ENCODE measurements around the gene GORASP1.

GORASP1 gene

DNA sequence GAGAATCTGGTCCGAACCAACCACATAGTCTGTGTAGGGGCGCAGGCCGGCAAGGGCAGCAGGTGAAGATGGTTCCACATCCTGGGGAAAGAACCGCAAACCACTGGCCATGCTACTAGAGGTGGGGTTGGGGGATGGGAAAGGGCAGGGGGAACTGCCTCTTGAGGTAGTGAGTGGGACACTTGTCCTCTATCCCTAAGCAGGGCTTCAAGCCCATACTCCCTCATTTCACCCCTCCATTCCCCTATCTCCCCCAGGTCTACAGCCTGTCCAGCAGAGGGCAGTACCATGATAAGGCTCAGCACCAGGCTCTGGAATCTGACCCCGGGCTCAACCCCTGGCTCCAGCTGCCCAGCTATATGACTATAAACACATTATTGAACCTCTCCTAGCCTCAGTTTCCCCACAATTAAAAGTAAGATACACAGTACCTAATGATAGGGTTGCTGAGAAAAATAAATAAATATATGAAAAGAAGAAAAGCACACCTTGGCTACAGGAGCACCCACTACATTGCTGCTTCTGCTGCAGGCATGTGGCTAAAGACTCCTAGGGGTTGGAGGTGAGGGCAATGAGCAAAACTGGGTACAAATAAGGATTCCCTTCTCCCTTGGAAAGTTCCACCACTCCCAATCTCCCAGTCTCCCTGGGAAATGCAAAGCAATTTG, 6.3 kb downstream of the GORASP1 start:
- no peak for DNase-seq

DNA sequence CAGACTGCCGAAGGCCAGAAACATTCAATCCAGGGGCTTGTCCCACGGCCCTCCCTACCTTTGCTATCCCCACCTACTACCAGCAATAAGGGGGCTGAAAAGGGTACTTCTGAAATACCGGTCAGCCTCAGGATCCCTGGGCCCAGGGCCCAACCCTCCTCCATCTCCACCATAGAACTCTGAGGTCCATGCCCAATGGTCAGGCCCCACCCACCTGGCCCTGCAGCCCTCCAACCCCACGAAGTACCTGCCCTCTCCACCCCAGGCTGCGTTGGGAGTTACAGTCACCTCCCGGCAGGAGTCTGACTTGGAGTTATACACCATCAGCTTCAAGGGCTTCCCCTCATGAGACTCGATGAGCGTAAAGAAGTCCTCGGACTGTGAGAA, 6.9 kb downstream of the GORASP1 start:
- DNase-seq: no peak

DNA sequence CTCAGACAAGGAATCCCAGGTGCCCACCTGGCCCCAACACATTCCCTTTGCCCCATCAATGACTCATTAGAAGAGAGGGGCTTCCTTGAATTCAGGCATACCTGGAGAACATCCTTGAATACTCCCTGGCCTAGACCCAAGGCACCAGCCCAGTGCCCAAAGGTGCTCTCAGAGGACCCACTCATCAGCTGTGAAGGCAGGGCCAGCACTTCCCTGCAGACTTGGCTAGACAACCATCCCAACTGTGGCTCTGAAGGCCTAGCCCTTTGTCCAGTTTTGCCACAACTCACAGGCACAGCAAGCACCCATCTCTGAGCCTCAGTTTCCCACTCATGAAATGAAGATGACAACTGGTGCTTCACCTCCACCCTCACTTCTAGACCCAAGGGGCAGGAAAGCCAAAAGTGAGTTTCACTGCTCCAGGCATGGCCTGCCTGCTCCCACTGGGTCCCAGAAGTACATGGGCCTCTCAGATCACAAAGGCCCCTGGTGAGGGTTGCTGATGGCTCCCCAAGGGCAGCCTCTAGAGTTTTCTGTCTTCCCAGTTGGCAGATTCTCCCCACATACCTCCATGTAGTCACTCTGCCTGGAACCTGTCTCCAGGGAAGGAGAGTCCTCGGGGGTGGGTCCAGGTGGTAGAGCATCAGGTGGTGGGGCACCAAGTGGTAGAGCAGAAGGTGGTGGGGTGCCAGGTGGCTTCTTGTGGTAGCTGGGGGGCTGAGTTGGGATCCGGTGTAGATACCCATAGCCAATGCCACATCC, 7.5 kb downstream of the GORASP1 start:
- no peak for DNase-seq

DNA sequence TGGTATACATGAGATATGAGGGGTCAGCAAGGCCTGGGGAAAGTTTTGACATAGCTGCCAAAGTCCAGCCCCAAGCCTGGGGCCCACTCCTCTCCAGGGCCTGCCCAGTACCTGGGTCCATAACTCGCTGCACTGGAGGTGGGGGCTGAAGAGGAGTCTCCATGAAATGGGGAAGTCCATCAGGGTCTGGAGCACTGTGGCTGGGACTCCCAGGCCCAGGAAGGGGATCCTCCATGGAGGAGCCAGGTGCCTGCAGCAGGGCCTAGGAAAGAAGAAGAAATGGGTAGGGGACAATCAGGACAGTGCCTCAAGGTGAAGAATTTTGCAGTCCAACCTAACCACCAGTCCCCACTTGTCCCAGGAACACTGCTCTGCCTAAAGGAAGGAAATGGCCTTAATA, 8.2 kb downstream of the GORASP1 start:
- no peak for DNase-seq

DNA sequence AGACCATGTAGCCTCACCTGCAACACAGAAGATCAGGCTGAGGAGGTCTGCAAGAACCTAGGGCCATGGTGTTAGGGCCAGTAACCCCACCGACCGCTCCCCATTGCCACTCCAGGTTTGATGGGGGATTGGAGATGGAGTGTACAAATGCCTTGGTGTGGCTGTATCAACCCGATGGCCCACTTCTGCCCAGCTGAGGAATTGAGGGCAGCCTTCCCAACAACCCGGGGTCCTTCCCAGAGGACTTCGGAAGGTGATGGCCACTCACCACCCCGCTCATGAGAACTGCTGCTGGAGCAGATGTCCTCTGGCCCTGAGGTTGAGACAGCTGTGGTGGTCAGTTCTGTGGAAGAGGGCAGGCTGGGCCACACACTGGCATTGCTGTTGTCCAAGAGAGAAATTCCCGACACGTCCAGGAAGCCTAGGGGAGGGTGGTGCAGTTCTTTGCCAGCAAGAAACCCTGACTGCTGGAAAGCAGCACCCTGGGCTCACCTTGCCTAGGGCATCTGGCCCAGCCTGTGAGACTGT, 8.9 kb downstream of the GORASP1 start:
- no peak for DNase-seq

DNA sequence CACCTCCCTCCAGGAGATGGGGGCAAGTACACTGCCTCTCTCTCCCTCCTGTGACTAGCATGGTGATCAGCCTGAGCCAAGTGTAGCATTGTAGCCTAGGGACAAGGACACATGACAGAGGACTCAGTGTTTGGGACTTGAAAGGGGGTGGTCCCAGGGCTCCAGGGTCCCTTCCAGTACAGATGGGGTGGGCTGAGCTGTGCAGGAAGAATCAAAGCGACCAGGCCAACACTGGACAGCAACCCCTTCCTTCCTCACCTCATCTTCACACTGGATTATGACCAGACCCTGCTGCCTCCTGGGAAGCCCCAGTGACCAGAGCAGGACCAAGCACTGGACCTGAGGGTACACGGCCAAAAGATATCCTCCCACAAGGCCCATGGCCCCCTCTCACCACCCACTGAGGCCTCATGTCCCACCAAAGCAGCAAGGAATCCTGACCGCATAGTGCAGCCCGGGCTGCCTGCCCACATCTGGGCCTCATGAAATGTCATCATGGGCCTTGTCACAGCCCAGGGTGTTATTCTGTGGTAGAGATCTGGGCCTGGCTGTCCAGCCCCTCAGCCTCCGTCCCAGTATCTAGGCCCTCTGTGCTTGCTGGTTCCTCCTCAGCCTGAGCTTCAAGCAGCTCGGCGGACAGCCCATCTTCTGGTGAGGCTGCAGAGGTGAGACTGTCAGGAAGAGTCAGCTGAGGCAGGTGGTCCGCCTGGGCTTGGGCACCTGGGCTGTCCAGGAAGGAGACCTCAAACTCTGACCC, 9.5 kb downstream of the GORASP1 start:
- no peak for DNase-seq

DNA sequence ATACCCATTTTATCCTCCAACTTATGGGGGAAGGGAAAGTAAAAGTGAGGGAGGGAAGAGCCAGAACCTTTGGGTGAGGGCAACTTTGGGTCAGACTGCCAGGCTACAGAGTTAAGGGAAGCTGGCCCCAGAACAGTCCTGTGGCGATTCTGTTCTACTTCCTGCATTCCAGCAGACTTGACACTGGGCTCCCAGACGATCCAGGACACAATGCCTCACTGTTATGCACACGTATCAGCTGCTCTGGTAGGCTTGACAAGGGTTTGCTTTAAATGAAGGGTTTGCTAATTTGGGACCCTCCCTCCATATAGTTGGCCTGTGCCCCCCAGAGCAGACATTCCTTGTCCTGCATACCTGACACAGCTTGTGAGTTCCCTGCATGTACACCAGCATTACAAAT, 10.7 kb downstream of the GORASP1 start:
- no peak for DNase-seq

DNA sequence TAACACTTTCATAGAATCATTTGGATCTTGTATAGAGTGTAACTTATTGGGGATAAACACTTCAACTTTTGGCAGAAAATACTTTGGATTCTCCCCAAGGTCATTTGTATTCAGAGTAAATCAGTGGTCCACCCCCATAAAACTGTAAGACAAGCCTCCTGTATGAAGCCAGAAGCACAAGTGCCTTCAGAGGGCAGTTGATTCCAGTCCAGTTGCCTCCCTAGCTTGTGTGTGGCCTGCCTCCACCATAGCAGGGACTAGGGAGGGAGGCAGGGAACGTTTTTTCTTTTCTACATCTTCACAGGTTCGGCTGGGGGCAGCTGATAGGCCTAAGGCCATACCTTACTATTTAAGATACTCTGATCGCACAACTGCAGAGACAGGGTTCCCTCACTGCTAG, 11.6 kb downstream of the GORASP1 start:
- DNase-seq: no peak

DNA sequence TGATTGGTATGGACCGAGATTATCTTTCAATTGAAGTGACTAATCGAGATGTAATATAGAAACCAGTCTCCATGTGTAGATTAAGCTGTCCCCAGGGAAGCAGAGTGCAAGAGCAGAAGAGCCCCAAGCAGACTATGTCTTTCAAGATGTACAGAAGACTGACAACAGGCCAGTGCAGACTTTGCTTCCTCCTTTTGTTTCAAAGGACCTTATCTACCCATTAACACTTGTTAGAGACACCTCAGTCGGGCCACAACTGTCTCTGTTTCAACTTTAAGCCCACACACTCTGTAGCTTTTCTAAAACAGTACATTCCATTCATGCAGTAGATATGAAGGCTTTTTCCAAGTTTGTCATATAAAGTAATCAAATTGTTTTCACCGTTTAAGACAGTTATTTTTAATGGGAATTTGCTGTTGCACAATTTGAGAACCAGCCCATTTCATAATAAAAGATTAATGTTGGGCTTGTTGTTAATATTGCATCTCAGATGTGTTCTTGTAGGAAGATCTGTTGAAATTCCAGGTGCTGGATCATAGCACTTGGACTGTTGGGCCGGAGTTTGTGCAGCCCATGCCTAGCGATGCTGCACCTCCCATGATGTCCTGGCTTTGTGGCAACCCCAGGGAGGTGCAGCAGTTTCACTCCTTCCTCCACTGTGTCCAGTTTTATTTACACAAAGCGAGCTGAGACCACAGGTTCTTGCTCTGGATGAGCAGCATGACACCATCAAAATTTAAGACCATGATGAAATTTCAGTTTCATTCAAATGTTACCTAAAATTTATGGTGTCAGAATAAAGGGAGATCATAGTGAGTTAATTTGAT, 12.4 kb downstream of the GORASP1 start:
- DNase-seq: no peak

DNA sequence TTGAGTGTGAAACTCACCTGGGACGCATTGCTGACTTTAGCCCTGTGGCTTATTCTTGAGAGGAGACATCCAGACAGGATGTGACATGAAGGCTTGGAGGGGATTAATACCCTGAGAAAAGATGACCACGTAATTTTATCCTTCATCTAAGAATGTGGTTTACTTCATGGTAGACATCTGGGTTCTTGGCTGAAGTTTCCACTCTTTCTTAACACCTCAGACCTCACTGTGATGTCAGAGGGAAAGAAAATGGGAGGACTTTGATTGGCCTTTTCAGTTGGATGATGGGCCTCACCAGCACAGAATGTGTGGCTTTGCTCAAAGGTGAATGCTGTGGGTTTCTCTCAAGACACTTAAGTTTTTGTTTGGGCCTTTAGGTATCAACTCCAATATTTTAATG, 16.5 kb downstream of the GORASP1 start:
- no peak for DNase-seq

DNA sequence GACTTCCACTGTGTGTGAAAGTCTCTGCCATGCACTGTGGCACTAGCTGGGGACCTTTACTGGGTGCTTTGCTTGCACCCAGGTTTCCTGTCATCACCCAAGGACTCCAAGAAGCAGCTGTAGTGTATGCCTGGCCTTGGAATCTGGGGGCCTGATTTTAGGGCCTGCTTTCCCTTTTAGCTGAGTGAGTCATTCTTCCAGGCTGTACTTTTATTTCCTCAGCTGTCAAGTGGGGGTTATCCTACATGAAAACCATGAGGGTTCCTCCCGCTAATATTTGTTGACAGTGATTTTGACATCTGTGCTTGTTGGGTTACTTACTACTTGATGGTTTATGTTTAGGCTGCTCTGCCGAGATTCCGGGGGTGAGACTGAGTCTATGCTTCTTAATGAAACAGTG, 18.5 kb downstream of the GORASP1 start:
- DNase-seq: no peak

DNA sequence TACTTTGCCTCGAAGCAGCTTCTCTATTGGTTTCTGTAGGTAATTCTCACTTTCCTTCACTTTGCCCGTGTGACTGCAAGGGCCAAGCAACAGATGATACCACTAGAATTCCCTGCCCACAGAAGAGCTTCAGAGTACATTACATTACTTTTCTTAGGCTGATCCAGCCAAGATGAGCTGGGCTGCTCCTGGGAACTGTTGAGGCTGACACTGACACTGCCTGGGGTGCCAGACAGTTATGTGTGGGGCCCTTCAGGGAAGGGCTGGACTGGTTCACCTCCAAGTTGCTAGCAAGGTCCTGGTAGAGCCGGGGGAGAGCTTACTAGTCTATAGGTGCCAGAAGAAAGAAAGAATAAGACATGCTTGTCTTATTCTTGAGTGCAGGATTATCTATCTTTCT, 19.0 kb downstream of the GORASP1 start:
- no peak for DNase-seq

DNA sequence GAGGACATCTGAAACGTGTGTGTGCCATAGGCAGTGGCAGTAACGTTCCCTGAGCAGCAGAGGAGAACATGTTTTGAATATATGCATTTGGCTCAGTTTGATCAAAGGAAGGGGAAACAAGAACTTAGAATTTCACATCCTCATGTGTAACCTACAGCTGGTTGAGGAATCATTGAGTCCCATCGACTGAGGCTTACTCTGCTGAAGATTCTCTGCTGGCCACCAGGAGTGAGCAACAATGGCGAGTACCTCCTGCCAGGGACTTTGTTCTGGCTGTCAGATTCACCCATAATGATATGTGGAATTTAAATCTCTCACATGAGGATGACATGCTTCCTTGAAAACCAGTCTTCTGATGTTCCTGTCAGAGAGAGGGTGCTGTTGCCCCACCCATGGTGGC, 21.3 kb downstream of the GORASP1 start:
- no peak for DNase-seq

DNA sequence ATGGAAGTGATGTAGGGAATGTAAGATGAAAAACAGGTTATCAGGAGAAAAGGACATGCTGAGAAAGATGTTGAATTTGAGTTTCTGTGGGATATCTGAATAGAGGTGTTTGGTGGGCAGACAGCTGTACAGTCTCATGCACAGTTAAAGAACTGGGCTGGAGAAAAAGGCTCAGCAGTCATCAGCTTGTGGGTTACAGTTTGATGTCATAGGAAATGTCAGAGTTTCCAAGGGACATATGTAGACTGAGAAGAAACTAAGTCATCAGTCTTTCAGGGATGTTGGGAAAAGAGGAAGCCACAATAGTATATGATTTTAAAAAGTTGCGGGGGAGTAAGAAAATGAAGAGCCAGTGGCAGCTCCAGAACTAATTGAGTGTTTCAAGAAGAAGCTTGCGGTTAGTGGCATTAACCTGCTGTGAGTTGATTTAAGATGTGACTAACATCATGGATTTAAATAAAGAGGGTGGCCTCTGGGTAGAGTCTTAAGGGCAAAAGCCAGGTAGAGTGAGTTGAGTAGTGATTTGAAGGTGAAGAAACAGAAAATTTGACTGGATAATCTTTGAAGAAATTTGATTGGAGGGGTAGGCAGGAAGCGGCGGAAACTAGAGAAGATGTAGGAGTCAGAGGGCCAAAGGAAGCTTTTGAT, 24.6 kb downstream of the GORASP1 start:
- no peak for DNase-seq

DNA sequence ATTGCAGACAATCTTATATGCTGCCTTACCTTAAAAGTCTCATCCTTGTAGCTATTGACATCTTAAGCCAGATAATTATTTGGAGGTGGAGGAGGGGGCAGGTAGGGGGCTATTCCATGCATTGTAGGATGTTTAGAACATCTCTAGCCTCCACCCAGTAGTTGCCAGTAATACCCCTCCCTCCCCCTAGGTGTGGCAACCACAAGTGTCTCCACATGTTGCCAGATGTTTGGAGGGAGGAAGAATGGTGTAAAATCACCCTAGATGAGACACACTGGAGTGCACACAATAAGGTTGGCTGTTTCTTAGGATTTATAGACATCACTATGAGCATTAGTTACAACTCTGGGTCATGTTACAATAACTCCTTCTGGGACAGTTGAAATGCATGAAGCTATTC, 27.4 kb downstream of the GORASP1 start:
- no peak for DNase-seq

DNA sequence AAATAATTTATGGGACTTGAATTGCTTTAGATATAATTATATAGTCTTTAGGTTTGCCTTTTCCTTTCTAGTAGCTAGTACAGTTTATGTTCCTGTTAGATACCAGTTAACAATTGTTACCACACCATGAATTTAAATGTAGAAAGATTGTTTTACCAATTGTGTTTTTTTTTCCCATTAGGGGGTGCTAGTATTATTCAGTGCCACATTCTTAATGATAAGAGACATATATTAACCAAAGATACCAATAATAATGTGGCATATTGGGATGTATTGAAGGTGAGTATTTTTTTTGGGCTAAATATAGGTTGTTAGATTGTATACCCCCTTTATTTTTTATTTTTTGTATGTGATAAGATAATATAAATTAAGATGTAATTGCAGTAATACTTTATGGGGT, 27.9 kb downstream of the GORASP1 start:
- no peak for DNase-seq

DNA sequence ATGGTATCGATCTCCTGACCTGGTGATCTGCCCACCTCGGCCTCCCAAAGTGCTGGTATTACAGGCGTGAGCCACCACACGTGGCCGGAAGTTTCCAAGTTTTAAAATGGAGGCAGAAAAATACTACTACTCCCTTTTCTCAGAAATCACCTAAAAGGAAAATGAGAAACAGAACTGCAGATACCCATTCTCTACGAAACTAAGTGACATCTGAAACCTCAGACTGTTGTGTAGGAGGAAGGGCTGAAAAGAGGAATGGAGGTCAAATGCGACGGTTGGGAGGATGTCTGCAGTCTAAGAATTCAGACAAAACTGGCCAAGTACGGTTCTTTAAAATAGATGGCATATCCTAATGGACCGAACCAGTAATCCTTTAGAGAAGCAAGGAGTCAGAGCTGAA, 31.5 kb downstream of the GORASP1 start:
- no peak for DNase-seq

DNA sequence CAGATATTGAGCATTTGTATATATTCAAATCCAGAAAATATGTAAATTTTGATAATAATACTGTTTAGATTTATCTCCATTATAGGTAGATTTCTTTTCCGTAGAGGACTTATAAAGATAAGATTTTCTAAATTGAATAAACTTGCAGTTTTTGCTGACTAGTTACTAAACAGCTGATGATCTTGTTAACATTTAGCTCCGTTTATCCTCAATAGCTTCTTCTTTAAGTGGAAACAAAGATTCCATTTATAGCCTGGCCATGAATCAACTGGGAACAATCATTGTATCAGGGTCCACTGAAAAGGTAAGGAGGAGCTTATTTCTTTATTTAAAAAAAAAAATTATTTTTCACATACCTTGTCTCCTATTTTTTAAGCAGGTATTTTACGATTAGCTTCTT, 38.9 kb downstream of the GORASP1 start:
- DNase-seq: no peak

DNA sequence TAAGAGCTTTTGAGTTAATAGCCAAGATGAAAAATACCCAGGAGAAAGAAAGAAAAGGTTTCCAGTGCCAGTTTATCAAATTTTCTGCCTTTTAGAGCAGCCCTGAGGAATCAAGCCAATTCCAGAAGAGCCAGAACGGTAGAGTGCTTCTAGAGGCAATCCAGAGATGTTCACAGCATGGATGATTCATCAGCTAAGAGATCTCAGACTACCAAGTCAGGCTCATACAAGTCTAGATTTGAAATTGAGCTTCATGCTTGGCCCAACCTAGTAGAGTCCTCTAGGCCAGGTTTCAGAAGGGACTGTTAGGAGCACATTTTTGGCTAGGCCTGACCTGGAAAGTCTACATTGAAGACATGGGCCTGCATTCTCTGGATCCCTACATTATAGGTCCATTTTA, 40.1 kb downstream of the GORASP1 start:
- no peak for DNase-seq

DNA sequence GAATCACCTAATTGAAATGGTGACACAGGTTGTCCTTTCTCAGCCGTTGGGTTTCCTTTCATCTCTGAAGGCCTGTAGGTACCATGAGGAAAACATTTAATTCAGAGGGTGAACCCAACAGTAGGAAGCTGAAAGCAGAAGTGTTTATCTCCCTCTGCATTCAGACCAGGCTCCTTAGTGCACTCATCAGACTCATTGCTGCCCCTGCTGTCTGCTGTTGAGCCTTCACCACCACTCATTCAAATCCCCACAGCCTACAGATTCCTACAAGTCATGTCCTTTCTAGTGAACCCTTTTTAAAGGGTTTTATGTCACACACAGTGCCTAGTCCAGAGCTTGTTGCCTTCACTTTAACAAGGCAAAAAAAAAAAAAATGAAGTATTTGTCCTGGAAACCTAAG, 42.2 kb downstream of the GORASP1 start:
- DNase-seq: no peak

DNA sequence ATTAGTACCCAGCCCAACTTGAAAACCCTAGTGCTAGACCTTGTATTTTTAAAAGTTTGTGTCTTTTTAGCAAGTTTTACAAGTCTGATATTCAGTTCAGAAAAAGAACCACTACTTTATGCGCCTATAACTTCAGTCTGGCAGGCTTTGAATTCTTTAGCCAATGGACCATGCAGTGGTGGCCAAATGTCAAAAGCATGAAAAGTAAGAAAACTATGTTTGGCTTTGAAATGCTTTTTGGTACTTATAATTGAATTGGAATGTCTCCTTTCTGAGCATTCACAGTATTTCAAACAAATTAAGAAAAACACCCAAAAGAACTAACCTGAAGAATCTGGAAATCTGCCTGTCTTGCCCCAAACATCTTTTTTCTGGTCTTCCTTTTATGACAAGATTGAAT, 42.8 kb downstream of the GORASP1 start:
- no peak for DNase-seq

DNA sequence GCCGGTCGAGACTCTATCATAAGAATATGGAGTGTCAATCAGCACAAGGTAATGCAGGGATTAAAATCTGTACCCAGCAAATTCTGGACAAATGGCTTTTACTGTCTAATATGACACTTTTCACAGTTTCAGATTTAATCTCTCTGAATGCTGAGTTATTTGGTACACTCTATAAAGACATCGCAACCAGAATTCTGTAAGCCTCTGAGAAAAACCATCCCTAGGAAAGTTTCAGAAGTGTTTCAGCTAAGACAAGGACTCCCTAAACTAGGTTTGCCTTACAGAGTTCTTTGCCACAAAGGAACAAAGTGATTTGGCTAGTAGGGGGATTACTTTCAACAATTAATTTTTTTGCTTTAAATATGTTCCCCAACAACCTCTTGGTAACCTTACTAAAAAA, 44.3 kb downstream of the GORASP1 start:
- no peak for DNase-seq

DNA sequence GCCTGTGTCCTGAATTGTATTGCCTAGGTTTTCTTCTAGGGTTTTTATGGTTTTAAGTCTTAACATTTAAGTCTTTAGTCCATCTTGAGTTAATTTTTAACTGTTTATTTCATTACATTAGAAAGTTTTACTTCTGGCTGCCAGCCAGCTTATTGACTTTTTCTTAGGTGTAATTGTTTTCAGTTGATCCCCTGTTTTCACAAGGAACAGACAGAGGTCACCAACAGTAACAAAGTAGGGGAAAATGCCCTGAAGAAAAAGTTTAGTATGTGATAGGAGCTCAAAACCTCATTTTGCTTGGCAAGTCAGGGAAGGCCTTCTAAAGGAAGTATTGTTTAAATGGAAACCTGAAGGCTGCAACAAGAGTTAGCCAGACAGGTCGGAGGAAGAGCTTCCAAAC, 45.2 kb downstream of the GORASP1 start:
- no peak for DNase-seq
